GM21717 (cell line): ENCODE data around the gene ADAMTSL2.

ENCODE experiments used
- ATAC-seq: cut with Tn5 transposase; IDR thresholded peaks from one replicate; pipeline ENCODE4 v1.9.1; 2021; ENCODE audit warnings: mild to moderate bottlenecking, moderate library complexity; ENCODE audit not compliant: unreplicated experiment

ADAMTSL2 gene

DNA sequence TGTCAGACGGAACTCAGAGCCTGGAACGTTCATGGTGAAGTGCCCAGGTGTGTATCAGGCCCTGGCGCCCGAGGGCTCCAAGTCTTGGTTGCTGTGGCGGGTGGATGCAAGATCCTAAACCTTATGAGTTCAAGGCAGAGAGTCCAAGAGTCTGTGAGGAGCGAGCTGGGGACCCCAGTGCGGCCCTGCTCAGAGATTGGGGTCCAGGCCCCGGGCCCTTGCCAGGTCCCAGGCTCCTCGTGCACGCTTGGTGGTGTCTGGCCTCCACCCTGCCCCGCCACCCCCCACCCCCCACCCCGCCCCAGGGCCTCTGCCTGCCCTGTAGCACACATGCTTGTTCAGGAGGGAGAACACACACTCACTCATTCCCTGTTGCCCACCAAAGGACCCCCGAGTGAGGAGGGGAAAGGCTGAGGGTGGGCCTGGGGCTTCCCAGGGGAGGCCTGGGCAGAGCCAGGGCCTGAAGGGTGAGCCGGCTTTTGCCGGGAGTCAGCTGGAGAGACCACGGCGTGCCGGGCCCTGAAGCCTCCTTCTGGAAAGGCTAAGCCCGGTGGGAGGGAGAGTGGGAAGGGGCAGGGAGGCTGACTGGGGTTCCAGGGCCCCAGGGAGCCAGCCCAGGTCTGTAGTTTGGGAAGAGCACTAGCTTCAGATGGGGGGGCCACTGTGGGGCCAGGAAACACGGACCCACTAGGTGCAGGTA, 37.5 kb downstream of the ADAMTSL2 start:
- ATAC-seq = no peak

DNA sequence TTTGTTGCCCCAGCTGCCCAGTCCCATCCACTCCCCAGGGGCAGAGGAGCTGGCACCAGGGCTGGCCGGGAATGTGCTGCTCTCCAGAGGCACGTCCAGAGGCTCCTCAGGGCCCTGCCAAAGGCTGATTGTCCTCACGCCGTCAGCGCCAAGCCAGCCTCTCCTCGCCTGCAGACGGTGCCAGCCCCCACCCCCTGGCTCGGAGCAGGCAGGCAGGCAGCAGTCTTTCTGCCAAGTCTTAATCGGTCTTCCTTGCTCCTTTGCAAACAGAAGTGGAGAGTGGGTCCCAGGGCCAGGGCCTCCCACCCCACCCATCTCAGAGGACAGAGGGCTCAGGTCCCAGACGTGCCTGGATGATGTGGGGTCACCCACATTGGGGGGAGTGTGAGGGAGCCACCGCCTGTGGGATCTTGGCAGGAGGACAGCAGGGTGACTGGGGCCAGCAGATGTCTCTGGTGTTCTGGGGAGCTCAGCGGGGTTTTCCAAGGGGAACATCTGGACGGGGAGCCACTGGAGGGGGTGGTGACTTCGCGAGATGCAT, 38.4 kb downstream of the ADAMTSL2 start:
- ATAC-seq = no peak

- no peak for ATAC-seq
Observed at GRCh38 chr9:133573791-133574515, 39.4 kb downstream of the ADAMTSL2 start.

DNA sequence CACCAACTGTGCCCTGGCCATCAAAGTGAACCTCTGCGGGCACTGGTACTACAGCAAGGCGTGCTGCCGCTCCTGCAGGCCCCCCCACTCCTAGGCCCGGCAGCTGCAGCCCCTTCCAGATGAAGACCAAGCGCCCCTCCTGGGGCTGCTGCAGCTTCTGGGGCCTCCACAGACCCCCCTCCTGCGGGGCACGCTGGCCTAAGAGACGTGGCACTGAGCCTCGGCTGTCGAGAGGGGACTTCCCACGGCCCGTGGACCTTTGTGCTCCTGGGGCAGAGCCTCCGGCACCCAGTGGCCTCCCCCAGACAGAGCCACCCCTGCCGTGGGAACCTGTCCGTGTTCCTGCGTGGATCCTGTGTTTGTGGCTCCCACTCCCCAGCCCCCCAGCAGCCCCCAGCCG, 40.3 kb downstream of the ADAMTSL2 start:
- ATAC-seq = no peak

GRCh38 chr9:133575186-133576030, 40.9 kb downstream of the ADAMTSL2 start:
- no peak for ATAC-seq

GRCh38 chr9:133576031-133576874, 41.7 kb downstream of the ADAMTSL2 start:
- no peak for ATAC-seq

DNA sequence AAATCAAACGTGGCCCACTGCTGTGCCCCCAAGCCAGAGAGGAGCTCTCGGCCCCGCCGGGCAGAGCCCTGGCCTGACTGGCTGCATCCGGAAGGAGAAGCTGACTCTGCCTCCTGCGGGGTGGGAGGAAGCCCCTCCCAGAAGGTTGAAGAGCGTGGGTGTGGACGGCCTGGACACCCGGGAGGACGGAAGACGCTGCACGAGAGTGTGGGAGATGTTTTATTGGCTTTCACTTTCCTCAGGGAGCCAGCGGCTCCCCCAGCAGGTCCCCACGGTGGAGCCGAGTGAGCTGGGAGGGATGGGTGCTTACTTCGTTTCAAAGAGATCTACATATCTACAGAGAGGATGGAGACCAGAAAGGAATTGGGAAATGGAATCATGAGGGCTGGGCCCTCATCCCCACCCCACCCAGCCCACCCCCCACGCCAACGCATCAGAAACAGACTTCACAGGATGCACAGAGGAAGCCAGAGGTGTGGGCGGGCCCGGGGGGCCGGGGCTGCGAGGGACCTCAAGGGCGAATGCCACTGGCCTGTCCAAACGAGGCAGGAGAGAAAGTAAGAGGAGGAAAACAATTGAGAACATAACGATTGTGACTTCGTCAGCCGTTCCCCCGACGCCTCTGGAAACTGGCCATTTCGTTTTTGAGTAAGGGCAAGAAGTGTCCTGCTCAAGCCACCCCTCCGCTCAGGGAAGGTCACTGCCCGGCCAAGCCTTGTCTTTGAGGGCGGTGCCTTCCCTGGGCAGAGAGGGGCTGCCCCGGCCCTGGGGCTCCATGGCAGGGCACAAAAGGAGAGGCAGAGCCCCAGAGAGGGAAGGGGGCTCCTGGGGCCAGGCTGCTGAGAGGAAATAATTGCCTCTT, 42.6 kb downstream of the ADAMTSL2 start:
- no peak for ATAC-seq

DNA sequence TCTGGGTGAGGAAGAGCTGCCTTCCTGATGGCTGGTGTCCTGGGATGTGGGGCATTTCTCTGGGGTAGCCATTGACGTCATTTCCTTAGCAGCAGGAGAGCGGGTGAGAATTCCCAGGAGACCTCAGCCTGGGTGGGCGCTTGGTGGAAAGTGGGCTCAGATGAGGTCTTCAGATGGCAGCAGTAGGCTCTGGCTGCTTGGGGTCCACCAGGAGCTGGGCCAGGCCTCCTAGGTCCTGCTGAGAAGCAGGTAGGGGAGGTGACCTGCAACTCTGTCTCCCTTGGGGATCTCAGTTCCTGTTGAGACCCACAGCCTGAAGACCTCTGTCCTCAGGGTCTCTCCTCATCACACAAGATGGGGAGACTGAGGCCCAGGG, 43.2 kb downstream of the ADAMTSL2 start:
- no peak for ATAC-seq

- ATAC-seq = no peak
Observed at GRCh38 chr9:133578524-133579441, 44.3 kb downstream of the ADAMTSL2 start.

- ATAC-seq = no peak
Observed at GRCh38 chr9:133579601-133580418, 45.3 kb downstream of the ADAMTSL2 start.

DNA sequence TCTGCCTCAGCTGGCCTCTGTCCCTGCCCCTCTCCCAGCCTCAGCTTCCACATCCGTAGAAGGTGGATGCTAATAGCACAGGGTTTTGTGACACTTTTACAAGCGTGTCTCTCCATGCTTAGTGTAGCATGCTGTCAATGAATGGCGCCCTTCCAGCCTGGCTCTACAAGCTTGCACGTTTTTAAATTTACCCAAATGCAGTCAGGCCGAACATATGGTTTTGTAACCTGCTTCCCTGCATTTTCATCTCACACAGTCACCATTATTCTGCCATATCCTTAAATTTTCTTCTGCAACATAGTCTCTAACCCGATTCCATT, 45.9 kb downstream of the ADAMTSL2 start:
- no peak for ATAC-seq

DNA sequence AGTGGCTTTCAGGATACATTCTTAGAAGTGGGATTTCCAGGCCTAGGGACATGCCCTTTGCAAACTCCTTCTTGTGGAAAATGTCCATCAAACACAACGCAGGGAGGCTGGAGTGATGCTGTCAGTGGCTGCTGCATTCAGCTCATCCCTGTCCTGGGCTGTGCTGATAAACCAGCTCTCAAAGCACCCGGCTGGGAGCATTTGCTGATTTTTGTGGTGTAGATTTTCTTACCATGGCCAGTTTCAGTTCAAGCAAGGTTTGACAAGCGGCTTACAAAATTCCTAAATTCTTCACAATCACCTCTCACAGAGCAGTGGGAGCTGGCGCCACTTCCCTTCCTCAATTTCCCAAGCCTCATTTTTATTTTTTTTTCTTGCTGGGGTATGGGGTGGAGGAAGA, 46.5 kb downstream of the ADAMTSL2 start:
- ATAC-seq = no peak

DNA sequence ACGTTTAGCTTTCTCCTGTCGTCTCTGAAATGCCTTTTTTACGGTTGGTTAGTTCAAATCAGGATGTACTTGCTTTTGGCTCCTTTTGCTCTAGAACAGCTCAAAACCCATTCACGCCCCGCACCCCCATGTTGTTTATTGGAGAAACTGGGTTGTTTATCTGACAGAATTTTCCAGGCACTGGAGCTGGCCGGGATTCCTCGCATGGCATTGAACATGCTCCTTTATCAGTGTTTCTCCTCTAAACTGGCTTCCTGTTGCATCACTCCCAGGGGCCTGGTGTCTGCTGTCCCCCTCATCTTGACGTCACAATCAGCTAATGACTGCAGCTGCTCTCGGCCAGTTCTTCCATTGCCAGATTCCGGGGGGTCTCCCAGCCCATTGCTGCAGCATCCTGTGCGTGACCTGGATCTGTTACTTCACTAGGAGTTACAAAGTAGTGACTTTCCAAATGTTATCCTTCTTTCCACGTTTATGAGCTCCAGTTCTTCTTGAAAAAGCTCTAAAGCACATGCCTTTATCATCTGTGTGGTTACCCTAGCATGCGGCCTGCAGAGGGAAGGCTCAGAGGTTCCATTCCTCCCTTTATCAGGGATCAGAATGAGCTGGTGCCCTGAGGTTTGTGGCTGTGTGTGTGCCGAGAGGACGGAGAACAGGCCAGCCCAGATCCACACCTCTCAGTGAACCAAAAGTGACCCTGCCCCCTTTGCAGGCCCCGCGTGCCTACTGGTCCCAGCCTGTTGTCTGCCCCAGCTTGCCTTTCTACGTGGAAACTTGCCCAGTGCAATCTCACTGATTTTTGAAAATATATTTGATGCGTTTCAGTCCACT, 47.2 kb downstream of the ADAMTSL2 start:
- no peak for ATAC-seq

GRCh38 chr9:133582501-133583045, 48.1 kb downstream of the ADAMTSL2 start:
- no peak for ATAC-seq

DNA sequence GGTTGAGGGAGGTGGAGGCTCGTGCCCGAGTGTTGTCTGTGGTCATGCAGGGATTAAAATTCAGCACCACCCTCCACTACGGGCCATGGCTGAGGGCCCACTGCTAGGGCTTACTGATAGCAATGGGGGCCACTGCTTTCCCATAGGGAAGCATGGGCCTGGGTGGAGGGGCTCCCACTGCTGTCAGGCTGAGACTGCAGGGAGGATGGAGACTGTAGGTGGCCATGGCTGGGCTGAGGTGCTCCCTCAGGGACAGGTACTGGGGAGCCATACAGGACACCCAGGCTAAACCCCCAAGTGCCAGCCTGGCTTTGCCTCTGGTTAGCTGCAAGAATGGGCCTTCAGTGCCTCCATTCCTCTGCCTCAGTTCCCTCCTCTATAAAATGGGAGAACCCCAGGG, 48.6 kb downstream of the ADAMTSL2 start:
- ATAC-seq = no peak

DNA sequence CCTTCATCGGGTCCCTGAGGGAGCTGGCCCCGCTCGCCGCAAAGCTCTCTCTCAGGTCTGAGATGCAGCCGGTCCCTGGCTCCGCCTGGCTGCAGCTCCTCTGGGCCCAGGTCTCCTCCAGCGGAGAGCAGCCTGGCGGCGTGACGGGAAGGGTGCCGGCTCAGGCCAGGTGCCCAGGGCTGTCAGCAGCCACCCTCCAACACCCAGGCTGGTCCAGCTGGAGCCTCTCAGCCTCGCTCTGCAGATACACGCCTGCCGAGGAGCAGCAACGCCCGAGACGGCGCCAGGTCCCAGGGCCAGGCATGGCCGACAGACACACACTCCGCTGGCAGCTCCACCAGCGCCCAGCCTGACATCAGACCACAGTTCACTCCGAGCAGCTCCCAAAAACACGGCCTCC, 49.1 kb downstream of the ADAMTSL2 start:
- ATAC-seq = no peak

DNA sequence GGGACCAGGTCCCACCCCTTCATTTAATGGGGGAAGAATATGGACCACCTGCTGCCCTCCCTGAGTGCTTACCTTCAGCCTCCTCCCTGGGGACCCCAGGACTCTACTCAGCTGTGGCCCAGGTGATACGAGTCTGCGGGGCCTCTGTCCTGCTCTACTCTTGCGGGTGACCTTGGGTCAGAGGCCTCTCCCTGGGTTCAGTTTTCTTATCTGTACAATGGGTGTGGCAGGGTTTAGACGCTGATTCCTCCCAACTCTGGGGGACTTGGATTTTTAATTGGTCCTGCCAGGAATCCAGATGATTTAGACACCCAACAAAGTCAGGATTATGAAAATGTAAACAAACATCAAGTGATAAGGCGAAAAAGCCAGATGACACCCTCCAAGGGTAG, 49.7 kb downstream of the ADAMTSL2 start:
- no peak for ATAC-seq
